H9 (cell line): ENCODE measurements around the gene SELENOW. TPM values are rescaled to one million over a fixed set of nuclear protein-coding genes. Genes with fewer than 3 reads are reported as not detected.
A peak's percentile ranks its signal among the peaks of the same experiment; 100 is the strongest.

Experiments used
- DNase-seq: peaks from one replicate; pipeline ENCODE4 v3.0.0-alpha.2; 2017
- H2AFZ ChIP-seq: one replicate; pipeline ENCODE4 v1.6.1; 2013; ENCODE audit warnings: mild to moderate bottlenecking, low read length, control low read depth, moderate library complexity
- H2AK5ac ChIP-seq: 2 replicates; pipeline ENCODE4 v1.6.1; 2013; ENCODE audit warnings: low read length, control low read depth, mixed read lengths; ENCODE audit not compliant: insufficient read length
- H2BK120ac ChIP-seq: one replicate; pipeline ENCODE4 v1.6.1; 2013; ENCODE audit warnings: low read depth, mild to moderate bottlenecking, low read length, control low read depth, inconsistent platforms; ENCODE audit not compliant: poor library complexity, severe bottlenecking
- H2BK12ac ChIP-seq: 2 replicates; pipeline ENCODE4 v1.6.1; 2013; ENCODE audit warnings: low read length, control low read depth, mixed read lengths, low read depth; ENCODE audit not compliant: insufficient read length
- H2BK15ac ChIP-seq: 2 replicates; pipeline ENCODE4 v1.6.1; 2013; ENCODE audit warnings: low read depth, low read length, control low read depth
- H2BK20ac ChIP-seq: one replicate; pipeline ENCODE4 v1.6.1; 2013; ENCODE audit warnings: low read depth, mild to moderate bottlenecking, low read length, control low read depth, inconsistent platforms; ENCODE audit not compliant: poor library complexity, severe bottlenecking
- H2BK5ac ChIP-seq: 2 replicates; pipeline ENCODE4 v1.6.1; 2013; ENCODE audit warnings: low read length, control low read depth, mixed read lengths; ENCODE audit not compliant: insufficient read length
- H3K14ac ChIP-seq: 2 replicates; pipeline ENCODE4 v1.6.1; 2013; ENCODE audit warnings: low read length, control low read depth; ENCODE audit not compliant: insufficient read depth
- H3K18ac ChIP-seq: 2 replicates; pipeline ENCODE4 v1.6.1; 2013; ENCODE audit warnings: low read depth, mild to moderate bottlenecking, mixed read lengths, low read length, control low read depth; ENCODE audit not compliant: insufficient read length
- H3K23ac ChIP-seq: 2 replicates; pipeline ENCODE4 v1.6.1; 2013; ENCODE audit warnings: low read length, control low read depth, mixed read lengths, low read depth; ENCODE audit not compliant: insufficient read length
- H3K23me2 ChIP-seq: 2 replicates; pipeline ENCODE4 v1.6.1; 2013; ENCODE audit warnings: low read depth, mild to moderate bottlenecking, mixed read lengths, low read length, control low read depth; ENCODE audit not compliant: insufficient read length, poor library complexity, severe bottlenecking
- H3K27ac ChIP-seq: 2 replicates; pipeline ENCODE4 v1.5.1; 2013; ENCODE audit warnings: low read length, control low read depth, mixed read lengths, low read depth; ENCODE audit not compliant: insufficient read length
- H3K27me3 ChIP-seq: 2 replicates; pipeline ENCODE4 v1.6.1; 2013; ENCODE audit warnings: low read length, control low read depth, inconsistent platforms; ENCODE audit not compliant: insufficient read depth
- H3K4ac ChIP-seq: 2 replicates; pipeline ENCODE4 v1.6.1; 2013; ENCODE audit warnings: low read depth, mild to moderate bottlenecking, control low read depth, inconsistent platforms, low read length, moderate library complexity
- H3K4me1 ChIP-seq: 2 replicates; pipeline ENCODE4 v1.6.1; 2013; ENCODE audit warnings: low read length, control low read depth, inconsistent platforms; ENCODE audit not compliant: insufficient read depth
- H3K4me2 ChIP-seq: 2 replicates; pipeline ENCODE4 v1.6.1; 2013; ENCODE audit warnings: low read length, control low read depth, mixed read lengths; ENCODE audit not compliant: insufficient read length, insufficient read depth
- H3K56ac ChIP-seq: 2 replicates; pipeline ENCODE4 v1.6.1; 2013; ENCODE audit warnings: low read depth, mild to moderate bottlenecking, mixed read lengths, low read length, control low read depth; ENCODE audit not compliant: insufficient read length
- H3K79me1 ChIP-seq: 2 replicates; pipeline ENCODE4 v1.6.1; 2013; ENCODE audit warnings: low read depth, mild to moderate bottlenecking, moderate library complexity, low read length, control low read depth, inconsistent platforms; ENCODE audit not compliant: insufficient read depth, poor library complexity, severe bottlenecking
- H3K79me2 ChIP-seq: 2 replicates; pipeline ENCODE4 v1.6.1; 2013; ENCODE audit warnings: low read length, control low read depth, inconsistent platforms; ENCODE audit not compliant: insufficient read depth
- H3K9ac ChIP-seq: 2 replicates; pipeline ENCODE4 v1.6.1; 2013; ENCODE audit warnings: low read length, control low read depth, mixed read lengths; ENCODE audit not compliant: insufficient read length; ENCODE audit errors: extremely low read depth
- H3K9me3 ChIP-seq: one replicate; pipeline ENCODE4 v1.6.1; 2013; ENCODE audit warnings: low read depth, low read length, inconsistent platforms; ENCODE audit not compliant: control insufficient read depth
- H3T11ph ChIP-seq: one replicate; pipeline ENCODE4 v1.6.1; 2013; ENCODE audit warnings: mild to moderate bottlenecking, low read length, control low read depth, inconsistent platforms
- H4K20me1 ChIP-seq: one replicate; pipeline ENCODE4 v1.6.1; 2013; ENCODE audit not compliant: control insufficient read depth, insufficient read length, insufficient read depth
- H4K5ac ChIP-seq: 2 replicates; pipeline ENCODE4 v1.6.1; 2013; ENCODE audit warnings: low read depth, mild to moderate bottlenecking, mixed read lengths, low read length, control low read depth; ENCODE audit not compliant: insufficient read length
- H4K8ac ChIP-seq: replicated peaks from 2 replicates; pipeline ENCODE4 v1.6.1; 2013; ENCODE audit warnings: low read length, control low read depth, mixed read lengths, low read depth; ENCODE audit not compliant: insufficient read length
- H4K91ac ChIP-seq: 2 replicates; pipeline ENCODE4 v1.6.1; 2013; ENCODE audit warnings: low read depth, mild to moderate bottlenecking, moderate library complexity, mixed read lengths, low read length, control low read depth; ENCODE audit not compliant: insufficient read length
- H3K27ac Mint-ChIP-seq, 3 experiments: 2 replicates in 2 of 3; 3 replicates in 1 of 3; pipeline ENCODE4 v1.8.0; 2020 to 2021; ENCODE audit warnings: mixed read lengths in 3 of 3, mild to moderate bottlenecking in 1 of 3, moderate library complexity in 1 of 3
- H3K27me3 Mint-ChIP-seq: 2 replicates; pipeline ENCODE4 v1.8.0; 2021; ENCODE audit warnings: low read depth, mild to moderate bottlenecking, moderate library complexity, mixed read lengths
- H3K36me3 Mint-ChIP-seq, 3 experiments: 2 replicates in 2 of 3; 3 replicates in 1 of 3; pipeline ENCODE4 v1.8.0; 2020 to 2021; ENCODE audit warnings: low read depth in 3 of 3, mixed read lengths in 3 of 3; ENCODE audit not compliant: insufficient read depth in 1 of 3
- H3K4me1 Mint-ChIP-seq, 2 experiments: 2 replicates each; pipeline ENCODE4 v1.8.0; 2020; ENCODE audit warnings: mixed read lengths in 2 of 2
- H3K4me3 Mint-ChIP-seq, 2 experiments: 2 replicates in 1 of 2; 3 replicates in 1 of 2; pipeline ENCODE4 v1.8.0; 2020 to 2021; ENCODE audit warnings: mild to moderate bottlenecking in 2 of 2, mixed read lengths in 2 of 2, moderate library complexity in 1 of 2
- H3K9me3 Mint-ChIP-seq, 2 experiments: 2 replicates in 1 of 2; 3 replicates in 1 of 2; pipeline ENCODE4 v1.8.0; 2020; ENCODE audit warnings: mild to moderate bottlenecking in 2 of 2, mixed read lengths in 2 of 2, moderate library complexity in 1 of 2
- WGBS: extraction: QIAGEN DNeasy Blood & Tissue Kit; methylation state at CpG from one replicate; pipeline ENCODE4 v1.1.7; 2013; ENCODE audit warnings: missing lambda C conversion rate, low lambda C conversion rate, mixed read lengths; ENCODE audit not compliant: insufficient read length; ENCODE audit errors: extremely low coverage; 5-methylcytosine and 5-hydroxymethylcytosine counted together
- total RNA-seq: library from RNA; stranded (reverse); gene quantifications from 2 replicates; pipeline ENCODE4 v1.2.1, GENCODE V29; 2021
- TF ChIP-seq, protein P1 (sequence below): fragments of 200-600 bp; sonication (generic); conservative IDR thresholded peaks from 3 replicates; pipeline ENCODE4 v1.8.0; 2021; ENCODE audit warnings: antibody characterized with exemption, mild to moderate bottlenecking

The SELENOW gene
- total RNA-seq, 1 experiment from 2014 or later = 388 TPM

DNA sequence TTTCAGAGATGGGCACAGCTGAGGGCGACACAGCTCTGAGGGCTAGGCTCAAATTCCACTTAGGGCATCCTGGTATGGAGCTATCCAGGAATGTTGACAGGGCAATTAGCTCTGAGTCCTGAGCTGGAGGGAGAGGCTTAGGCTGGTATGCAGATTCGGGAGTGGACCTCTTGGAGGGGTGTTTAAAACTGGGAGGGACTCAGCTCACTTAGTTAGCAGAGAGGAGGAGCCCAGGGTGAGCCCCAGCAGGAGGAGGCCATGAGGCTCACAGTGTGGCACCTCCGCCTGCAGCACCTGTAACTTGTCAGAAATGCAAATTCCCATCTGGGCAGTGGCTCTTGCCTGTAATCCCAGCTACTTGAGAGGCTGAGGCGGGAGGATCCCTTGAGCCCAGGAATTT is 43.4 kb upstream of the SELENOW start:
- Histone ChIP-seq H2AFZ (no peak overlapping the region), H2BK5ac (no peak overlapping the region), H3K9ac (no peak overlapping the region), H4K20me1 (no peaks in the 10 kb centered on the region), H3K9me3 (no peaks in the 10 kb centered on the region), H3K14ac (no peak overlapping the region), H3K23ac (no peak overlapping the region), H4K8ac (no peak overlapping the region), H2BK15ac (no peak overlapping the region), H4K5ac (no peak overlapping the region), H3K27me3 (no peaks in the 10 kb centered on the region), H3K23me2 (no peaks in the 10 kb centered on the region), H3K18ac (no peak overlapping the region), H3T11ph (no peak overlapping the region), H3K4me1 (no peaks in the 10 kb centered on the region), H3K4ac (no peak overlapping the region), H4K91ac (no peak overlapping the region), H3K56ac (no peak overlapping the region), H2BK120ac (no peak overlapping the region), H3K27ac (no peak overlapping the region), H3K79me2 (no peaks in the 10 kb centered on the region), H3K4me2 (no peak overlapping the region), H3K79me1 (no peaks in the 10 kb centered on the region), H2AK5ac (no peak overlapping the region), H2BK20ac (no peak overlapping the region), H2BK12ac (no peak overlapping the region)
- Mint-ChIP-seq H3K36me3 (peaks cover 0 to 10% (median 6%) of the 10 kb centered on the region in 3 experiments), H3K4me3 (peak overlapping the region in 1 of 2 experiments; percentile 7; a peak in 1 of 5 replicates), H3K27ac (no peak overlapping the region), H3K27me3 (no peaks in the 10 kb centered on the region), H3K4me1 (no peaks in the 10 kb centered on the region; a peak in 1 of 4 replicates), H3K9me3 (no peaks in the 10 kb centered on the region; a peak in 1 of 5 replicates)
- TF ChIP-seq, protein P1, sequence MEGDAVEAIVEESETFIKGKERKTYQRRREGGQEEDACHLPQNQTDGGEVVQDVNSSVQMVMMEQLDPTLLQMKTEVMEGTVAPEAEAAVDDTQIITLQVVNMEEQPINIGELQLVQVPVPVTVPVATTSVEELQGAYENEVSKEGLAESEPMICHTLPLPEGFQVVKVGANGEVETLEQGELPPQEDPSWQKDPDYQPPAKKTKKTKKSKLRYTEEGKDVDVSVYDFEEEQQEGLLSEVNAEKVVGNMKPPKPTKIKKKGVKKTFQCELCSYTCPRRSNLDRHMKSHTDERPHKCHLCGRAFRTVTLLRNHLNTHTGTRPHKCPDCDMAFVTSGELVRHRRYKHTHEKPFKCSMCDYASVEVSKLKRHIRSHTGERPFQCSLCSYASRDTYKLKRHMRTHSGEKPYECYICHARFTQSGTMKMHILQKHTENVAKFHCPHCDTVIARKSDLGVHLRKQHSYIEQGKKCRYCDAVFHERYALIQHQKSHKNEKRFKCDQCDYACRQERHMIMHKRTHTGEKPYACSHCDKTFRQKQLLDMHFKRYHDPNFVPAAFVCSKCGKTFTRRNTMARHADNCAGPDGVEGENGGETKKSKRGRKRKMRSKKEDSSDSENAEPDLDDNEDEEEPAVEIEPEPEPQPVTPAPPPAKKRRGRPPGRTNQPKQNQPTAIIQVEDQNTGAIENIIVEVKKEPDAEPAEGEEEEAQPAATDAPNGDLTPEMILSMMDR = no peak
- peak; percentile 81 for DNase-seq
- WGBS = no CpG with 5 or more reads among the region's 4 CpGs
